22Rv1 (cell line): ENCODE data around the gene DHX16.

Source experiments
- ZFX ChIP-seq: fragments of 450-650 bp; IDR thresholded peaks from 2 replicates; pipeline ENCODE4 v1.6.1; 2017; ENCODE audit warnings: antibody characterized with exemption, borderline replicate concordance
- TF ChIP-seq, protein P1 (sequence below): fragments of 450-650 bp; IDR thresholded peaks from 2 replicates; pipeline ENCODE4 v1.5.1; 2017; ENCODE audit warnings: mild to moderate bottlenecking

DNA sequence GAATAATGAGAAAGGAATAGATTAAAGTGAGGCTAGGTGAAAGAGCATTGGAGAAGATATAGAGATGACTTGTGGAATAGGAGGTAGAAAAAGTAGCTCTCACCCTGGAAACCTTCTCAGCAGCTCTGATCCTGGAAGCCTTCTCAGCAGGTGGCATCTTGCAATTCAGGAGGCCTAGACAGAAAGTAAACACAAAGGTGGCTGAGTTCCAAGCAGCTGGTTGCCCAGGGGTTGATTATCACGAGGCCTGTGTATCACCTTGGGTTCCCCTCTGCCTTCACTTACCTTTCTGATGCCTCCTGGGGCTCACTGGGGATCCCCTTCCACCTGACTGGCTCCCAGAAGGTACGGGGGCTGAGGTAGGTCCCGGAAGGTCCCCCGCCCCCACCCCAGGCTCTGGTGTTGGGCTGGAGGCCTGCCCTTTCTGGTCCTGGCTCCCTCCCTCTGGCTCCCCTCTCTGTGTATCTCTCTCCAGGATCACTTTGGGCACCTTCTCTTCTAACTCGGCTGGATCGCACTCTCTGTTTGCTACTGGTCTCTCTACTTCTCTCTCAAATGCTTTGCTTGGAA lies 34.6 kb upstream of the DHX16 start:
- TF ChIP-seq, protein P1, sequence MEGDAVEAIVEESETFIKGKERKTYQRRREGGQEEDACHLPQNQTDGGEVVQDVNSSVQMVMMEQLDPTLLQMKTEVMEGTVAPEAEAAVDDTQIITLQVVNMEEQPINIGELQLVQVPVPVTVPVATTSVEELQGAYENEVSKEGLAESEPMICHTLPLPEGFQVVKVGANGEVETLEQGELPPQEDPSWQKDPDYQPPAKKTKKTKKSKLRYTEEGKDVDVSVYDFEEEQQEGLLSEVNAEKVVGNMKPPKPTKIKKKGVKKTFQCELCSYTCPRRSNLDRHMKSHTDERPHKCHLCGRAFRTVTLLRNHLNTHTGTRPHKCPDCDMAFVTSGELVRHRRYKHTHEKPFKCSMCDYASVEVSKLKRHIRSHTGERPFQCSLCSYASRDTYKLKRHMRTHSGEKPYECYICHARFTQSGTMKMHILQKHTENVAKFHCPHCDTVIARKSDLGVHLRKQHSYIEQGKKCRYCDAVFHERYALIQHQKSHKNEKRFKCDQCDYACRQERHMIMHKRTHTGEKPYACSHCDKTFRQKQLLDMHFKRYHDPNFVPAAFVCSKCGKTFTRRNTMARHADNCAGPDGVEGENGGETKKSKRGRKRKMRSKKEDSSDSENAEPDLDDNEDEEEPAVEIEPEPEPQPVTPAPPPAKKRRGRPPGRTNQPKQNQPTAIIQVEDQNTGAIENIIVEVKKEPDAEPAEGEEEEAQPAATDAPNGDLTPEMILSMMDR = no peak
- TF ChIP-seq ZFX = no peak
